Smooth muscle cell (in vitro differentiated cells): Measurements from ENCODE around the gene DOCK10. TPM values are rescaled to one million over a fixed set of nuclear protein-coding genes. Genes with fewer than 3 reads are reported as not detected.

Experiments
- DNase-seq: peaks from one replicate; lab custom pipeline; 2025; ENCODE audit not compliant: unreplicated experiment; lab: John Stamatoyannopoulos, UW
- H2AFZ ChIP-seq: fragments of 200-600 bp; sonication (generic); 2 replicates; pipeline ENCODE4 v1.6.0; 2016; ENCODE audit warnings: antibody characterized with exemption, low read depth, mild to moderate bottlenecking
- H3F3A ChIP-seq: fragments of 200-600 bp; sonication (generic); 2 replicates; pipeline ENCODE4 v1.6.0; 2017; ENCODE audit warnings: antibody characterized with exemption, low read depth
- H3K27ac ChIP-seq: fragments of 200-600 bp; sonication (generic); 2 replicates; pipeline ENCODE4 v1.5.1; 2016; ENCODE audit warnings: low read depth, mild to moderate bottlenecking
- H3K27me3 ChIP-seq: fragments of 200-600 bp; sonication (generic); 2 replicates; pipeline ENCODE4 v1.6.1; 2016; ENCODE audit warnings: low read depth, mild to moderate bottlenecking
- H3K36me3 ChIP-seq: fragments of 200-600 bp; sonication (generic); 2 replicates; pipeline ENCODE4 v1.5.1; 2016; ENCODE audit warnings: low read depth
- H3K4me1 ChIP-seq: fragments of 200-600 bp; sonication (generic); 2 replicates; pipeline ENCODE4 v1.5.1; 2016; ENCODE audit warnings: low read depth
- H3K4me2 ChIP-seq: fragments of 200-600 bp; sonication (generic); 2 replicates; pipeline ENCODE4 v1.6.0; 2016; ENCODE audit warnings: mild to moderate bottlenecking
- H3K4me3 ChIP-seq: fragments of 200-600 bp; sonication (generic); 2 replicates; pipeline ENCODE4 v1.5.1; 2016; ENCODE audit warnings: mild to moderate bottlenecking
- H3K79me2 ChIP-seq: fragments of 200-600 bp; sonication (generic); 2 replicates; pipeline ENCODE4 v1.6.0; 2016; ENCODE audit warnings: low read depth, mild to moderate bottlenecking
- H3K9ac ChIP-seq: fragments of 200-600 bp; sonication (generic); 2 replicates; pipeline ENCODE4 v1.6.0; 2016; ENCODE audit warnings: low read depth
- H3K9me3 ChIP-seq: fragments of 200-600 bp; sonication (generic); replicated peaks from 2 replicates; pipeline ENCODE4 v1.5.1; 2016; ENCODE audit warnings: low read depth
- H4K20me1 ChIP-seq: fragments of 200-600 bp; sonication (generic); 2 replicates; pipeline ENCODE4 v1.6.0; 2016; ENCODE audit warnings: low read depth
- CTCF ChIP-seq: fragments of 200-600 bp; sonication (generic); IDR thresholded peaks from 2 replicates; pipeline ENCODE4 v1.5.1; 2017; ENCODE audit warnings: borderline replicate concordance, mild to moderate bottlenecking, antibody characterized with exemption; ENCODE audit not compliant: insufficient read depth, poor library complexity, severe bottlenecking
- WGBS: methylation state at CpG from one replicate; pipeline ENCODE4 v1.1.7; 2016; ENCODE audit warnings: low lambda C conversion rate; 5-methylcytosine and 5-hydroxymethylcytosine counted together
- polyA plus RNA-seq: library from polyadenylated mRNA; unstranded; fragments of >200 nt; fragmentation: Nextera tagmentation; extraction: Ambion mirVana; gene quantifications from 2 replicates; pipeline ENCODE4 v1.2.1, GENCODE V29; 2016
- total RNA-seq: library from RNA; depleted of rRNA; stranded (reverse); fragments of >200 nt; gene quantifications from 2 replicates; pipeline ENCODE4 v1.2.3, GENCODE V29; 2014

The DOCK10 gene
- total and polyA plus RNA-seq, 2 experiments from 2014 or later = 0.04 TPM; not detected in 1

GRCh38 chr2:224976629-224977525, 65.4 kb downstream of the DOCK10 start:
- no peaks in the 10 kb centered on the region for H3K9me3 ChIP-seq
- H3K79me2 ChIP-seq = no peaks in the 10 kb centered on the region
- H3K27ac ChIP-seq = no peak overlapping the region
- H3K9ac ChIP-seq = no peak overlapping the region
- H3K36me3 ChIP-seq = no peaks in the 10 kb centered on the region
- no peaks in the 10 kb centered on the region for H4K20me1 ChIP-seq
- H2AFZ ChIP-seq = no peak overlapping the region
- H3K4me2 ChIP-seq = no peak overlapping the region
- TF ChIP-seq CTCF = no peak
- 88% methylated on average over 7 of the region's 7 CpGs for WGBS
- no peaks in the 10 kb centered on the region for H3K4me1 ChIP-seq
- H3K4me3 ChIP-seq = no peak overlapping the region
- no peak for DNase-seq
- no peaks in the 10 kb centered on the region for H3F3A ChIP-seq
- H3K27me3 ChIP-seq = no peaks in the 10 kb centered on the region

DNA sequence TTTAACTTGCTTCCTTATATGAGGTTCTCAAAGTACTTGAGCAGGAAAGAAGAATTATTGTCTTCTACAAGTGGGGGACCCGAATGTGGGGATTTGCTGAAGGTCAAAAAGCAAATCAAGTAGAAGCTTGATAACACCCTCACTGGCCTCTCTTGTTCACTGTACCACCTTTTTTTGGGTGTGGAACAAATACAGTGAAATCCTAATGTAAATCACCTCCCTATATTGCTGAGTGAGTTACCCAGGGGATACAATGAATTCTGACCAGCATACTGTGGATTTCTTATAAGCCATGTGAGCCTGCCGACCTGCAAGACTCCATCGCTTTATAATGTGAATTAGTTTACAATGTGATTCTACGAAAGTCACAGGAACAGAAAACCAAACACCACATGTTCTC, 66.5 kb downstream of the DOCK10 start:
- H4K20me1 ChIP-seq = no peaks in the 10 kb centered on the region
- H3K9ac ChIP-seq = no peak overlapping the region
- H3K4me1 ChIP-seq = peaks cover 2% of the 10 kb centered on the region
- no peaks in the 10 kb centered on the region for H3K79me2 ChIP-seq
- H3K27me3 ChIP-seq = no peaks in the 10 kb centered on the region
- no peaks in the 10 kb centered on the region for H3K9me3 ChIP-seq
- H2AFZ ChIP-seq = no peak overlapping the region
- WGBS = 83% methylated on average over 4 of the region's 4 CpGs
- TF ChIP-seq CTCF = no peak
- H3K4me2 ChIP-seq = no peak overlapping the region
- no peak overlapping the region for H3K27ac ChIP-seq
- no peak for DNase-seq
- no peak overlapping the region for H3K4me3 ChIP-seq
- no peaks in the 10 kb centered on the region for H3F3A ChIP-seq
- H3K36me3 ChIP-seq = no peaks in the 10 kb centered on the region

- no peak overlapping the region for H2AFZ ChIP-seq
Measured at GRCh38 chr2:224973112-224974016, 68.9 kb downstream of the DOCK10 start.

More at GRCh38 chr2:224973112-224974016, 68.9 kb downstream of the DOCK10 start:
- Histone ChIP-seq H3K4me1 (peaks cover 6% of the 10 kb centered on the region), H3F3A (no peaks in the 10 kb centered on the region), H3K4me2 (no peak overlapping the region), H4K20me1 (no peaks in the 10 kb centered on the region), H3K36me3 (no peaks in the 10 kb centered on the region), H3K4me3 (no peak overlapping the region), H3K9me3 (no peaks in the 10 kb centered on the region), H3K9ac (no peak overlapping the region), H3K79me2 (no peaks in the 10 kb centered on the region), H3K27ac (no peak overlapping the region), H3K27me3 (no peaks in the 10 kb centered on the region)
- WGBS = 82% methylated on average over 10 of the region's 10 CpGs
- no peak for TF ChIP-seq CTCF
- DNase-seq = no peak
